ENCODE data around the gene NFATC2IP.
"Not testable (repeated sequence)": the region's sequence is repeated elsewhere in the genome, so short reads cannot be mapped to it uniquely, and the experiment has no call there.

Gene NFATC2IP

DNA sequence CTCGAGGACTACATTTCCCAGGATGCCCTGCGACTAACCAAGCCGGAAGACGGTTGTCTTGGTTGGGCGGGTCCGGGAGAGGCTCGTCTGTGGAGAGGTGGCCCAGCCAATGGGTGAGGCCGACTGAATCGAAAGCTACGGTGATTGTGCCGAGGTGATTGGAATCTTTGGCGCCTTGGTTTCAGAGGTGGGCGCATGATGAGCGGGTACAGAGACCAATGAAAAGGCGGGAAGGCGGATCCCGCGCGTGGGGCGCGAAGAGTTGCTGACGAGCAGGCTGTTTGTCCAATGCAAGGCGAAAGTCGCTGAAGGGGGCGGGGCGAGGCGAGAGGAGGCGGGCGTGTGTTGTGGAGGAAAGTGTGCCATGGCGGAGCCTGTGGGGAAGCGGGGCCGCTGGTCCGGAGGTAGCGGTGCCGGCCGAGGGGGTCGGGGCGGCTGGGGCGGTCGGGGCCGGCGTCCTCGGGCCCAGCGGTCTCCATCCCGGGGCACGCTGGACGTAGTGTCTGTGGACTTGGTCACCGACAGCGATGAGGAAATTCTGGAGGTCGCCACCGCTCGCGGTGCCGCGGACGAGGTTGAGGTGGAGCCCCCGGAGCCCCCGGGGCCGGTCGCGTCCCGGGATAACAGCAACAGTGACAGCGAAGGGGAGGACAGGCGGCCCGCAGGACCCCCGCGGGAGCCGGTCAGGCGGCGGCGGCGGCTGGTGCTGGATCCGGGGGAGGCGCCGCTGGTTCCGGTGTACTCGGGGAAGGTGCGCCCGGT lies at the start of gene NFATC2IP:
Gene NFATC2IP, plus strand, starts transcription at position 290 of the 762 bp plus-strand sequence. Its CDS starts 75 bp downstream, at position 365.
- DNase-seq, result peak; percentile 100

DNA sequence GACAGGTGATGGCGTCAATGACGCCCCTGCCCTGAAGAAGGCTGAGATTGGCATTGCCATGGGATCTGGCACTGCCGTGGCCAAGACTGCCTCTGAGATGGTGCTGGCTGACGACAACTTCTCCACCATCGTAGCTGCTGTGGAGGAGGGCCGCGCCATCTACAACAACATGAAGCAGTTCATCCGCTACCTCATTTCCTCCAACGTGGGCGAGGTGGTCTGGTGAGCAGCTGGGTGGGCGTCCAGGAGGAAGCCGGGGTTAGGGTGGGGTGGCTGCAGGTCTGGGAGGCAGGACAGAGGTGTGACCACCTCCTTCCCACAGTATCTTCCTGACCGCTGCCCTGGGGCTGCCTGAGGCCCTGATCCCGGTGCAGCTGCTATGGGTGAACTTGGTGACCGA lies 48.9 kb upstream of the NFATC2IP start:
- no peak for DNase-seq

DNA sequence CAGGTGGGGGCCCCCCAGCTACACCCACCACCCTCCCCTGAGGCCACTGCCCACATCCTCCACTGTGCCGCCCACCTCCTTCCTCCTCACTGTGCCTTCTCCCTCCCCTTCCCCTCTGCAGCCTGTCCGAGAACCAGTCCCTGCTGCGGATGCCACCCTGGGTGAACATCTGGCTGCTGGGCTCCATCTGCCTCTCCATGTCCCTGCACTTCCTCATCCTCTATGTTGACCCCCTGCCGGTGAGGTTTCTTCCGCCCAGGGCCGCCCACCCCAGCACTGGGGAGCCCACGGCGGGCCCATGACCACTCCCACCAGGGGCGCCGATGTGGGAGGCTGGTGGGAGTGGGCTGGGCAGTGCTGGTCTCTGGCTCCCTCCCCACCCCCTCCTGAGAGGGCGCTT lies 47.8 kb upstream of the NFATC2IP start:
- no peak for DNase-seq

DNA sequence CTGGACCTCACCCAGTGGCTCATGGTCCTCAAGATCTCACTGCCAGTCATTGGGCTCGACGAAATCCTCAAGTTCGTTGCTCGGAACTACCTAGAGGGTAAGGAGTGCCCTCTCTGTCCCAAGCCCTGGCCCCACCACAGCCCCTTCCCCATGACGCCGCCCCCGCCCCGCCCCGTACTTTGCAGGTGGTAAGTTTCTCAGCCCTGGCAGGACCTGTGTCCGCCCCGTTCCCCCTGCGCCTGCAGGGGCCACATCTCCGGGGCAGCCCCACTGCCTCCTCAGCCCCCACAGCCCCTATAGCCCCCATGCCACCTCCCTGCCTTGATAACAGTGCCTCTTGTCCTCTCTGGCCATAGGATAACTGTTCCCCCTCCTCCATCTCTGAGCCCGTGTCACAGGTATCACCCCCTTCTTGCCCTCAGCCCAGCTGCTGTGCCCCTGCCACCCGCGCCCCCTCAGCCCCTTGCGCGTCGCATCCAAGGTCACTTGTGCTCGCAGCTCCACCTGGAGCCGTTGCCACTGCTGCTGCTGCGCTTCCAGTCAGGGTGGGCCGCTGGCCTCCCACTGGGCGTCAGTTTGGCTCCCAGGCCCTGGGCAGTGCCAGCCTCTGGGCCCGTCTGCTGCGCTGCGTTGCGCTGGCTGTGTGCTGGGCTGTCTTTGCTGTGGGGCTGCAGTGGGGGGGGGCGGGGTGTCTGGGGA lies 47.2 kb upstream of the NFATC2IP start:
- no peak for DNase-seq

DNA sequence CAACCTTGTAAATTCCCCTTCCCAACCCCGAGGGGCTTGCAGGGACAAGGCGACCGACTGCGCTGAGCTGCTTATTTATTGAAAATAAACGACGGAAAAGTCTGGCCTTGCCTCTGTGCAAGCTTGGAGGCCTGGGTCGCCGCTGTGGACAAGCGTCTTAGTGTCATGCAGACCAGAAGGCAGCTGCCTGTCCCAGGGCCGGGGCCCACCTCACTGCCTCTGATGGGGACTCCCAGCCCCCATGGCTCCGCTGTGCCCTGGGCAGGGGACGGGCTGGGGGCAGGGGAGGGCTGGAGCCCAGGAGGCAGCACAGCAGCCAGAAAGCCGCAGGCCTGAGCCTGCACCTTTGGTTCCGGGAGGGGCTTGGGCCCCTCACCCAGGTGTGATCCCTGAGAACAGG lies 46.4 kb upstream of the NFATC2IP start:
- no peak for DNase-seq

DNA sequence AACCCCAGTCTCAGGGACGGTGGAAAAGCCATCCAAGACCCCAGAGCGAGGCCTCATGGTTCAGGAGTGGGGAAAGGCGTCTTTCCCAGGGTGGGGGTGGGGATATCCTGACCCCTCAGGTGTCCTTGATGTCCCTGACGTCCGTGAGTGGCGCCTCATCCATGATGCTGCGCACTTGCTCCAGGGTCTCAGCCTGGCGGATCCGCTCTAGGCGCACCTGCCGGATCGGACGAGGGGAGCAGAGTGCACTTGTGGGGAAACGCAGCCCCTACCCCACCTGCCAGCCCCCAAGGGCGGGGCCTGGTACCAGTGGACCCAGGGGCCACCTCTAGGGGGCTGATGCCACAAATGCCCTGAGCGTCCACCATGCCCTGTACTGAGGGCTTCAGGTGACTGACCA lies 45.9 kb upstream of the NFATC2IP start:
- DNase-seq, result no peak

DNA sequence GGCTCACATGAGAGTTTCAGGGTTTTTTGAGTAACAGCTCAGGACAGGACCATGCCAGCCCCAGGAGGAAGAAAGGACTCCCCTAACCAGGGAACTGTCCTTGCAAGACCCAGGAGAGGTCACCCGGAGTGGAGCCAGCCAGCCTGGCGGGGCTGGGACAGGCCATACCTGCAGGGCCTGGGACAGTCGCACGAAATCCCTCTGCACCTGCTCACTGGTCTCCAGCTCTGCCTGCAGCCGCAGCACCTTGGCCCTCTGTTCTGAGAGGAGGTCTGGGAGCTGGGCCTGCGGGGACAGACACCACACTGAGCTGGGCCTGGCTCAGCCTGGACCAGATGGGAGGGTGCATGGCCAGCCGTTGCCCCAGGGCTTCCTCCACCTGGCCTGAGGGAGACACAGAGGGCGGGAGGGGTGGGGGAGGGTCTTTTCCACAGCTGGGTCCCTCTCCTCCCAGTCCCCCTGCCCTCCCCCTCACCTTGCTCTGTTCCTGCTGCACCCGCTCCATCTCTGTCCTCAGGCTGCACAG lies 45.4 kb upstream of the NFATC2IP start:
- DNase-seq, result peak; percentile 25

DNA sequence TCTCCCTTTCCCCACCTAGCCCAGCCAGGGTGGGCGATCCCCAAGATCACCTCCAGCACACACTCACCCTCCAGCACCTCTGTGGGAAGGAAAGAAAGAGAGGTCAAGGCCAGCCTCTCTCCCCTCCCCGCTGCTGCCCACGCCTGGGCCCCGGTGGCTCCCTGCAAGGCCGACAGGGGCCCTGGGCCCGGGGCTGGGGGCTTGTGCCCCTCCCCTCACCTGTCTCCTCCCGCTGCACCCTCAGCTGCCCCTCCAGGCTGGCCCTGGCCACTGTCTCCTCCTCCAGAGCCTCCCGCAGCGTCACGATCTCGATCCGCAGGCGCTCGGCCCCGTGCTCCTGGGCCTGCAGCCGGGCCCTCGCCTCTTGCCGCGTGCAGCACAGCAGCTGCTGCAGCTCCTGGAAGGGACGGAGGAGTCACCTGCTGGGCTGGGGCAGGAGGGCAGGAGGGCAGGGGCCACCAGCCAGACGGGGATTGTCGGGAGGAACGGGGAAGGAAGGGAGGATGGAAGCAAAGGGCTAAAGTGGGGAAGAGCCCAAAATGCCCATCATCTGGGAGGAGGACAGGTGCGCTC lies 44.9 kb upstream of the NFATC2IP start:
- DNase-seq, result no peak

DNA sequence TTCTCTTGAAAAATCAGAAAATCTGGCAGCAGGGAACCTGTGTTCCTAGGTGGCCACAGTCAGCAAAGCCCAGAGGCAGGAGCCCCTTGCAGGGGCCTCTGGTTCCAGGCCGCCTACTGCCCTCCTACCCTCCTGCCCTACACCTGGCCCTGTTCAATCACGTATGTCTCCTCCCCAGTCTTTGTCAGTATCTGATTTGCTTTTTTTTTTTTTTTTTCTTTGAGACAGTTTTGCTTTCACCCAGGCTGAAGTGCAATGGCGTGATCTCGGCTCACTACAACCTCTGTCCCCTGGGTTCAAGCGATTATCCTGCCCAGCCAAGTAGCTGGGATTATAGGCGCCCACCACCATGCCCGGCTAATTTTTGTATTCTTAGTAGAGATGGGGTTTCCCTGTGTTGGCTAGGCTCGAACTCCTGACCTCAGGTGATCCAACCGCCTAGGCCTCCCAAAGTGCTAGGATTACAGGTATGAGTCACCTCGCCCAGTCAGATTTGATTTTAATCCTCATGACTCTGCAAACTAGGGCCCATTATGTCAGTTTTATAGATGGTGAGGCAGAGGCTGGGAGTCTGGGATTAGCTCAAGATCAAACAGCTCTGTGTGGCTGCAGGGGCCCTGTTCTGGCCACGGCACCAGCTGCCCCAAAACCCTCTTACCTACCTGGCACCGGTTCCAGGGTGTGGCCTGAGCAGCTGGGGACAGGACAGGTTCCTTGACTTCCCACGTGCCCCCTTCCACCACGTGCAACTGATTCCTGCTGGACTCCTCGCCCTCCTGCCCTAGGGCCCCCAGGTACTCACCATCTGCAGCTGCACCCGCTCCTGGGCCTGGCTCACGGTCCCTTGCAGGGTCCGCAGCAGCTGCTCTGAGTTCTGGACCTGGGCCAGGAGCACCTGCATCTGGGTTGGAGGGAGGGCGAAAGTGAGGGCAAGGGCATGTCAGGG lies 40.4 kb upstream of the NFATC2IP start:
- peak; percentile 91 for DNase-seq

DNA sequence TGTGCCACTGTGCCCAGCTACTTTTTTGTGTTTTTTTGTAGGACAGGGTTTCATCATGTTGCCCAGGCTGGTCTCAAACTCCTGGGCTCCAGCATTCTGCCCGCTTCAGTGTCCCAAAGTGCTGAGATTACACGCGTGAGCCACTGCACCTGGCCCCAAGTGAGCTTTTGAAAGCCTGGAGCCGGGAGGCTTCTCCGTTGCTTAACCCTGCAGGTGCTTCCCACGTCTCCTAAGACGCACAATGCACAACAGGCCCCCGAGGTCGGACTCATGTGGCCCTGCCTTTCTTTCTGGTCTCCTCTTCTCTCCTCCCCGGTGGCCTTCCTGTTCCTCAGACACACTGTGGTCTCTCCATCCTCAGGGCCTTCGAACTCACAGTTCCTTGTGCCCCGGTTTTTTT lies 38.2 kb upstream of the NFATC2IP start:
- no peak for DNase-seq

DNA sequence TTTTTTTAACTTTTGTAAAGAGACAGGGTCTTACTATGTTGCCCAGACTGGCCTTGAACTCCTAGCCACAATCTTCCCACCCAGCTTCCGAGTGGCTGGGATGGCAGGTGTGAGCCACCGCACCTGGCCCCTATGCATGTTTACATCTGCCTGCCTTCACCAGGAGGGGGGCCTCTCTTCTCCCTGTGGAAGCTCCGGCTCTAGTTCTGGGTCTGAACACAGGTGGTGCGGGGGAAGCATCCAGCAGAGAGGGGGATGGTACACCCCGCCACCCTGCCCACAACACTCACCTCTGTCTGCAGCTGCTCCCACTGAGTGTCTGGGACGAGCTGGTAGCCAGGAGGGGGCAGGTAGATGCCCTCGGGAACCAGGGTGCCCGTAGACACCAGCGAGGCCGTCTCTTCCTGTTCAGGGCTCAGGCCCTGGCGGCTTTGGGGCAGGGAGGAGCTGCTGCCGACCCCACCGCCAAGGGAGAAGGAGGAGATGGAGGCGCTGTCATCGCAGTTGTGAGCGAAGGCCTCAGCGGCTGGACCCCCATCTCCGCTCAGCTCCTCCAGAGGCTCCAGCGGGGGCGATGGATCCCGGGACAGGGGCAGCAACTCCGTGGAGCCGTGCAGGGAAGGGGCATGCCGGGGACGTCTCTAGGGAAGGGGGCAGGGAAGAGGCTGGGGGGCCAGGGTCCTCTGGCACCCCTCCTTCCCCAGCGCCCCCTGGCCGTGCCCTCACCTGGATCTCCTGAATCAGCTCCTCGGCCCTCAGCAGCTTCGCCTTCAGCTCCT lies 36.6 kb upstream of the NFATC2IP start:
- DNase-seq, result no peak

DNA sequence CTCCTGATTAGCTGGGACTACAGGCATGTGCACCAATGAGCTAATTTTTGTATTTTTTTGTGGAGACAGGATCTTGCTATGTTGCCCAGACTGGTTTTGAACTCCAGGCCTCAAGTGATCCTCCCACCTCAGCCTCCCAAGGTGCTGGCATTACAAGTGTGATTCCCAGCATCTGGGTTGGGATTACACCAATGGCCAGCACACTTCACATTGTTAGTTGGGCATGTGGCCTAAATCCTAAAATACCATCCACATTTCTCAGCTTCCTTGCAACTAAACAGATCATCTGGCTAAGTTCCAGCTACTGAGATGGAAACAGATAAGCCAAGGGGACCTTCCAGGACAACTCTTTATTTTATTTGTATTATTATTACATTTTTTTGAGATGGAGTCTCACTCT lies 35.6 kb upstream of the NFATC2IP start:
- no peak for DNase-seq

DNA sequence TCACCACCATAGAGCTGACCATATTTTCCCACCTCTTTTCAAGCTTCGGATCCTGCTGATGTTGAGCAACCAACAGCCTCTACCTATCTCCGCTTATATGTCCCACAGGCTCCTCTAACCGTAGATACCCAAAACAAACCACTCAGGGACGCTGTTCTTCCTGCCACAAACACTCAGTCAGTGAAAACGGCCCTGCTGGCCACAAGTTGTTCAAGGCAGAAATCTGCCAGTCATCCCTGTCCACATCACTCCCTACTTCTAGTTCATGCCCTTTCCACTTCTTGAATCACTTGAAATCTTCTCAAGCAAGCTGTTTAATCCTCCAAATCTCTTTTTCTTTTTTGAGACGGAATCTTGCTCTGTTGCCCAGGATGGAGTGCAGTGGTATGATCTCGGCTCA lies 33.6 kb upstream of the NFATC2IP start:
- no peak for DNase-seq

DNA sequence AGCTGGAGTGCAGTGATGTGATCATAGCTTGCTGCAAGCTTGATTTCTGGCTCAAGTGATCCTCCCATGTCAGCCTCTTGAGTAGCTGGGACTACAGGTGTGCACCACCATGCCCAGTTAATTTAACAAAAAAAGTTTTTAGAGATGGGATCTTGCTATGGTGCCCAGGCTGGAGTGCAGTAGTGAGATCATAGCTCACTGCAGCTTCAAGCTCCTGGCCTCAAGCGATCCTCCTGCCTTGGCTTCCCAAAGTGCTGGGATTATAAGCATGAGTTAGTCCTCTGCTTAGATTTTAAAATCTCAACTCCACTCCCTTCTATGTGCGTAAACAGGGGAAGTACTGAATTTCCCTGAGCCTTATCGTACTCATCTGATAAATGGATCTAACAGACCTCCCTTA lies 32.0 kb upstream of the NFATC2IP start:
- no peak for DNase-seq

DNA sequence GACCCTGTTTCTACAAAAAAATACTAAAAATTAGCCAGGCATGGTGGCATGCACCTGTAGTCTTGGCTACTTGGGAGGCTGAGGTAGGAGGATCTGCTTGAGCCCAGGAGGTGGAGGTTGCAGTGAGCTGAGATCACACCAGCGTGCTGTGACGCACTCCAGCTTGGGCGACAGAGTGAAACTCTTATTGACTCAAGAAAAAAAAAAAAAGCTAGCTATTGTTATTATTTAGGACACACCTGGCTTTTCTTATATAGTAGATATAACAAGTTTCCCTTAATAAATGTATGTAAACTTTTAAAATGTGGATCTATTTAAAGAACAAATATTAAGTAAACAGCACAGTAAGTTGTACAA lies 27.5 kb upstream of the NFATC2IP start:
- DNase-seq, result no peak

DNA sequence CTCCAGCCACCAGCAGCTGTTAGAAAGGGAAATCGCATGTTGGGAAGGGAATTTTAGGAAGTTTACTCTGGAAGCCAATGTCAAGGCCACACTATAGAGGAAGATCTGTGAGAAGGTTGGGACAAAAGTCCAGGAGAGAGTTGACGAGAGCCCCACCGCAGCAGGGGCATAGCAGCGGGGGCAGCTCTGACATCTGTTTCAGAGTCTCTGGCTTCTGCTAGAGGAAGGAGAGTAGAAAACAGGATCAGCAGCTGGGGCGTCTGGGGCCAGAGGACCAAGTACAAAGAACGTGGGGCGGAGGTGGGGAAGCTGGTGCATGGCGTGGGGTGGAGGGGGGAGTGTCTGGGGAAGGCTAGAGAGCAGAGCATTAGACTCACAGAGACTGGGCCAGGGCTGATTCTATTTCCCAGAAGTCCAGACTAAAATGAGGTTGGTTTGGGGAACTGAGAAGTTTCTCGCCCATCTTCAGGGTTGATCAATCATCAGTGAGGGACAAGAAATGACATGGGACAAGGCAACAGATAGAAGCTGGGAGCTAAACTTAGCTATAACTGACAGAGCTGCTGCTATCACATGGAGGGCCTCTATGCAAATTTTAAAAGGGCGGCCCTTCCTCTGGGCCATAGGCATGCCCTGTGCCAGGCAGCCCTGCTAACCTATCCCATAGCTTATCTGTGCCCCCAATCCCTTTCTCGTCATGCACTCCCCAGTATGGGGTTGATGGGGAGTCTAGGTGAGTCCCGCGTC lies 26.9 kb upstream of the NFATC2IP start:
- DNase-seq, result peak; percentile 88

DNA sequence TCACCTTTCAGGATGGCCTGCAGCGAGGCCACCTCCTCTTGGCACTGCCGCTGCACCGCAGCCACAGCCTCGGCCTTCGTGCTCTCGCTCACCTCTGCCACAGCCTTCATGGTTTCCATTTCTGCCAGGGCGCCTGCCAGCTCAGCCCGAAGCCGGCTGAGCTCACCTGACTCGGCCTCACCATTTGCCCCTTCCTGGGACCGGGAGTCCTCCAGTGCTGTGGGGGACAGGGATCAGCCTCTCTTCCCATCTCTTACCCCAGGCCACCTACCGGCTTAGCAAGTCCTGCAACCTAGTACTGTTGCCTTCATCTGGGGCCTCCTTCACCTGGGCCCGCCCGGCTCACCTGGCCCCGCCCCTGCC lies 26.4 kb upstream of the NFATC2IP start:
- DNase-seq, result no peak

DNA sequence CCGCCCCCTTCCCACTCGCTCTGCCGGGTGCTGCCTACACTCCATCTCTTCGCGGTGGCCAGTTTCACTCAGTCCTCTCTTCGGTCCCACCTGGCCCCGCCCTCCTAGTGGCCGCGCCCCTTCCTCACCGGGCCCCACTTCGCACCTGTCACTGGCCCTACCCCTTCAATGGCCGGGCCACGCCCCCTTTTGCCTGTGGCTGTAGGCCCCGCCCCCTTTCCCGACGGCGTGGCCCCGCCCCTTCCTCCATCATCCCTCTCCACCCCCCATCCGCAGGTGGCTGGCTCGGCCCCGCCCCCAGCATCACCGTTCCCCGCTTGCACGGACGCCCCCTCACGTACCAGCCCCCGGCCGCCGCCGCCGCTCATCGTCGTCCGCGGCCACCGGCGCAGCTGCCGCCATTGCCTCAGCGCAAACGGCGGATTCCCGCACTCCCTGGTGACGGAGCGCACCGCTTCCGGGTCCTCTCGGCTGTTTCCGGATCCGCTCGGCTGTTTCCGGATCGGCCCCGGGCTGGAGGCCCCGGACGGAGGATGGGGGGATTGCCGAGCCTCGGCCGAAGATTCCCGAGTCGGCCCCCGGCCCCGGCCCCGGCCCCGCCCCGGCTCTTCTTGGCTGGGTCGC lies 25.9 kb upstream of the NFATC2IP start, which contains the start of gene RABEP2:
Gene RABEP2, minus strand, starts transcription at position 477 of the 624 bp plus-strand sequence. Its CDS starts 75 bp downstream, at position 402.
- DNase-seq, result peak; percentile 93

DNA sequence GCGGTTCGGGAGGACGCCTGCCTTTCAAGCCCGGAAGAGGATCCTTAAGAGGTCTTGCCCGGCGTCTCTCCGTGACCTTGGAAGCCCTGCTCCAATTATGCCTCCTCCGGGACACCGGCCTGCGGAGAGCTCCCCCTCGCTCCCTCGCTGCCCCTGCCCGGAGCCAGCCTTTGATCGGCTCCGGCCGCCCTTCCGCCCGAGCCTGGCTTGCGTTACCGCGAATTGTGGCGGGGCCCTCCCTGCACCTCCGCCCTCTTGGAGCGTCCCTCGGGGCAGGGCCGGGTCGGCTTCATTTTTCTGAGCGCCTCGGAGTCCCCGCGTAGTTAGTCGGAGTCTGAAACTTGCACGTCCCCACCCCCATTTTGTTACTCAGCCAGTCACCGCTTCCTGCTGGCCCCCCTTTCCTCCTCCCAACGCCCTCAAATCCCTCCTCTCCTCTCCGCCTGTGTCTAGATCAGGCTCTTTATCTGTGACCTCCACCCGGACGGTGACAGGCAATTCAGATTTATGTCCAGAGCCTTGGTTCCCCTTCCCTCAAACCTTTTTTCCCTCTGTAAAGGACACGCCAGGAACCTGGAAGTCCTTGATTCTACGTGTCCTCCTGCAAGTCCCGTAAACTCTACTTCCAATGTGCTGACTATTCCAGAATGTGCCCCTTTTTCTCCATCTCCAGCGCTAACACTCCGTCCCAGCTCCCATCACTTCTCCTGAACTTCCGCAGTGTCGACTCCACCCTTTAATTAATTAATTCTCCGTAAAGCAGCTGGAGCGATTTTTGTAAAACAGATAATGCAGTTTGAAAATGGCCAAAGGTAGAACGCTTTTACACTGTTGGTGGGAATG lies 25.1 kb upstream of the NFATC2IP start:
- DNase-seq, result peak; percentile 83

DNA sequence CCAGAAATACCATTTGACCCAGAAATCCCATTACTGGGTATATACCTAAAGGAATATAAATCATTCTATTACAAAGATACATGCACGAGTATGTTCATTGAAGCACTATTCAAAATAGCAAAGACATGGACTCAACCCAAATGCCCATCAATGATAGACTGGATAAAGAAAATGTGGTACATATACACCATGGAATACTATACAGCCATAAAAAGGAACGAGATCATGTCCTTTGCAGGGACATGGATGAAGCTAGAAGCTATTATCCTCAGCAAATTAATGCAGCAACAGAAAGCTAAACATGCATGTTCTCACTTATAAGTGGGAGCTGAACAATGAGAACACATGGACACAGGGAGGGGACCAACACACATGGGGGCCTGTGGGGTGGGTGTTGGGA lies 24.5 kb upstream of the NFATC2IP start:
- DNase-seq, result not testable (repeated sequence)
